Epithelial cell of esophagus (primary cell): ENCODE data around the gene KRTAP9-8.

Experiments
- DNase-seq: peaks from one replicate; pipeline ENCODE4 v3.0.0; 2010; ENCODE audit warnings: low read depth
- H3K4me3 ChIP-seq: 2 replicates; pipeline ENCODE4 v1.5.1; 2011; ENCODE audit warnings: mild to moderate bottlenecking, low read length, control low read depth
- TF ChIP-seq, protein P1 (sequence below): IDR thresholded peaks from 2 replicates; pipeline ENCODE4 v1.5.1; 2011; ENCODE audit warnings: low read depth, mild to moderate bottlenecking, low read length, control low read depth, inconsistent platforms; ENCODE audit not compliant: insufficient read depth; ENCODE audit errors: missing control alignments

KRTAP9-8 gene

DNA sequence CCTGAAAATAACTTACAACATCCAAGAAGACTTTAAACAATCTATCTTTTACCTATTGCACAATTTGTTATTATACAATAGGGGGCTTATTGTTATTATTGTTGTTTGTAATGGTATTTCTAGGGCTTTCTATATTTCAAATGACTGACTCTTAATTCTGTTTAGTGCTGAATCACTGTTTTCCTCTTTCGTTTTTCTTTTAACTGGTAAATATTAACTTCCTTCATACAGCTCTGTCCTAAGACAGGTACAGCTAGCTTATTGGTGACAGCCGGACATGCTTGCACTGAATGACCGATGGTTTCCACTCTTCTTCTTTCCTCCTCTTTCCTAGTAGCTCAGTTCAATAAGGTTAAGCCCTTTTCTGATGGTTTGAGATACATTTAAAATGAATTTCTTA is 49.3 kb downstream of the KRTAP9-8 start:
- TF ChIP-seq, protein P1, sequence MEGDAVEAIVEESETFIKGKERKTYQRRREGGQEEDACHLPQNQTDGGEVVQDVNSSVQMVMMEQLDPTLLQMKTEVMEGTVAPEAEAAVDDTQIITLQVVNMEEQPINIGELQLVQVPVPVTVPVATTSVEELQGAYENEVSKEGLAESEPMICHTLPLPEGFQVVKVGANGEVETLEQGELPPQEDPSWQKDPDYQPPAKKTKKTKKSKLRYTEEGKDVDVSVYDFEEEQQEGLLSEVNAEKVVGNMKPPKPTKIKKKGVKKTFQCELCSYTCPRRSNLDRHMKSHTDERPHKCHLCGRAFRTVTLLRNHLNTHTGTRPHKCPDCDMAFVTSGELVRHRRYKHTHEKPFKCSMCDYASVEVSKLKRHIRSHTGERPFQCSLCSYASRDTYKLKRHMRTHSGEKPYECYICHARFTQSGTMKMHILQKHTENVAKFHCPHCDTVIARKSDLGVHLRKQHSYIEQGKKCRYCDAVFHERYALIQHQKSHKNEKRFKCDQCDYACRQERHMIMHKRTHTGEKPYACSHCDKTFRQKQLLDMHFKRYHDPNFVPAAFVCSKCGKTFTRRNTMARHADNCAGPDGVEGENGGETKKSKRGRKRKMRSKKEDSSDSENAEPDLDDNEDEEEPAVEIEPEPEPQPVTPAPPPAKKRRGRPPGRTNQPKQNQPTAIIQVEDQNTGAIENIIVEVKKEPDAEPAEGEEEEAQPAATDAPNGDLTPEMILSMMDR = no peak
- no peak overlapping the region for H3K4me3 ChIP-seq
- no peak for DNase-seq
